ENCODE measurements around the gene UBTD2.

Gene UBTD2

DNA sequence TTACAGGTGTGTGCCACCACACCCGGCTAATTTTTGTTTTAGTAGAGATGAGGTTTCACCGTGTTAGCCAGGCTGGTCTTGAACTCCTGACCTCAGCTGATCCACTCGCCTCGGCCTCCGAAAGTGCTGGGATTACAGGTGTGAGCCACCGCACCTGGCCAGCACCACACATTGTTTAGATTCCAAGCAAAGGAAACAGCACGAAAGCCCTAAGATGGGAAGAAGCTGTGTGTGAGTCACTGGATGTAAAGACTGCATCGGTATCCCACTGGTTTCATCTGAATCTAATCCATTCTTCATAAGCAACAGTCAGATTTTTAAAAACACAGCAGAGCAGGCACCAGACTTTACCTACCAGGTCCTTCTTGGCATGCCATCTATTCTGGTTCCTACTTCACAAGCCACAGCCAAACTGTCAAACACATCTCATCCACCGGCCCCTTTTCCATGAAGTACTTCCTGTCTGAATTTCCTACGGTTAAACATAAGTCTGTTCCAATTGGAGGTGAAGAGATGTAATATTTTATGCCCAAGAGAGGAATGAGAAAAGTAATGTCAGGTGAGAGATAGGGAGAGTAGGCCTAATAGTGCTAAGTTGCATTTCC is 17.4 kb downstream of the UBTD2 start:
- H2AFZ ChIP-seq (ENCODE audit: low read length), result no peak overlapping the region
- no peak overlapping the region for H3K4me3 ChIP-seq (ENCODE audit: low read length)
- H3K27ac ChIP-seq (ENCODE audit: low read length), result no peak overlapping the region
- no peak for DNase-seq
- TF ChIP-seq EZH2phosphoT487 (IDR thresholded peaks at IDR 0.05; ENCODE audit: low read length) (no peak), EZH2 (optimal IDR thresholded peaks at IDR 0.05; ENCODE audit: low read depth, low read length) (no peak)
- TF ChIP-seq, protein P1, sequence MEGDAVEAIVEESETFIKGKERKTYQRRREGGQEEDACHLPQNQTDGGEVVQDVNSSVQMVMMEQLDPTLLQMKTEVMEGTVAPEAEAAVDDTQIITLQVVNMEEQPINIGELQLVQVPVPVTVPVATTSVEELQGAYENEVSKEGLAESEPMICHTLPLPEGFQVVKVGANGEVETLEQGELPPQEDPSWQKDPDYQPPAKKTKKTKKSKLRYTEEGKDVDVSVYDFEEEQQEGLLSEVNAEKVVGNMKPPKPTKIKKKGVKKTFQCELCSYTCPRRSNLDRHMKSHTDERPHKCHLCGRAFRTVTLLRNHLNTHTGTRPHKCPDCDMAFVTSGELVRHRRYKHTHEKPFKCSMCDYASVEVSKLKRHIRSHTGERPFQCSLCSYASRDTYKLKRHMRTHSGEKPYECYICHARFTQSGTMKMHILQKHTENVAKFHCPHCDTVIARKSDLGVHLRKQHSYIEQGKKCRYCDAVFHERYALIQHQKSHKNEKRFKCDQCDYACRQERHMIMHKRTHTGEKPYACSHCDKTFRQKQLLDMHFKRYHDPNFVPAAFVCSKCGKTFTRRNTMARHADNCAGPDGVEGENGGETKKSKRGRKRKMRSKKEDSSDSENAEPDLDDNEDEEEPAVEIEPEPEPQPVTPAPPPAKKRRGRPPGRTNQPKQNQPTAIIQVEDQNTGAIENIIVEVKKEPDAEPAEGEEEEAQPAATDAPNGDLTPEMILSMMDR (IDR thresholded peaks at IDR 0.05; ENCODE audit: low read length), result no peak
- no peaks in the 10 kb centered on the region for H3K36me3 ChIP-seq (replicated peaks; ENCODE audit: insufficient read depth, low read length)
- H3K79me2 ChIP-seq (ENCODE audit: low read length), result no peaks in the 10 kb centered on the region
- no peaks in the 10 kb centered on the region for H3K9me3 ChIP-seq (replicated peaks; ENCODE audit: insufficient read depth, low read length)
- no peaks in the 10 kb centered on the region for H4K20me1 ChIP-seq (ENCODE audit: insufficient read depth, low read length)
- no peaks in the 10 kb centered on the region for H3K27me3 ChIP-seq (replicated peaks; ENCODE audit: insufficient read depth, low read length)
- H3F3A ChIP-seq (ENCODE audit: insufficient read depth, low read length), result no peaks in the 10 kb centered on the region
- no peaks in the 10 kb centered on the region for H3K4me1 ChIP-seq (ENCODE audit: low read length)
- no peak overlapping the region for H3K9ac ChIP-seq (ENCODE audit: low read length)
- H3K4me2 ChIP-seq (ENCODE audit: low read depth, low read length), result no peak overlapping the region
- no peaks in the 10 kb centered on the region for H3K9me2 ChIP-seq (replicated peaks; ENCODE audit: insufficient read depth, low read length)

DNA sequence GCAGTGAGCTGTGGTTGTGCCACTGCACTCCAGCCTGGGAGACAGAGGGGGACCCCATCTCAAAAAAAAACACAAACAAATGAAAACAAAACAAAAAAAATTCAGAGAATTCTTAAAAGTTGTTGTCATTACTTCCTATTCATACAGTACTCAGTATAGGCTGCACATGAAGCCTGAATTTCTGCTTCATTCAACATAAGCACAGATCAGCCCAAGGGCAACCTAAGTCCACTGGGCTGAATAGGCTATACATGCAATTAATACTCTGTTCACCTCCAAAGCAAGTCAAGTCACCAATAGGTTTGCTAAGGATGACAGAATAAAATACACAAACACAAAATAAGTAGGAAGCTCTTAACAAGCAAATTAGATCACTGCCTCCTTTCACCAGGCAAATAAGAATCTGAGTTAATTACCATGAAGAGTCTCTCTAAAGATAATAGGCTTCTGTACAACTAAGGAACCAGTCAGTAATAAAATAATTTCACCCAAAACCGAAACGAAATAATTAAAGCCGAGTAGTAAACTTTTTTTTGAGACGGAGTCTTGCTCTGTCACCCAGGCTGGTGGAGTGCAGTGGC is 18.7 kb downstream of the UBTD2 start:
- H3F3A ChIP-seq (ENCODE audit: insufficient read depth, low read length), result no peaks in the 10 kb centered on the region

DNA sequence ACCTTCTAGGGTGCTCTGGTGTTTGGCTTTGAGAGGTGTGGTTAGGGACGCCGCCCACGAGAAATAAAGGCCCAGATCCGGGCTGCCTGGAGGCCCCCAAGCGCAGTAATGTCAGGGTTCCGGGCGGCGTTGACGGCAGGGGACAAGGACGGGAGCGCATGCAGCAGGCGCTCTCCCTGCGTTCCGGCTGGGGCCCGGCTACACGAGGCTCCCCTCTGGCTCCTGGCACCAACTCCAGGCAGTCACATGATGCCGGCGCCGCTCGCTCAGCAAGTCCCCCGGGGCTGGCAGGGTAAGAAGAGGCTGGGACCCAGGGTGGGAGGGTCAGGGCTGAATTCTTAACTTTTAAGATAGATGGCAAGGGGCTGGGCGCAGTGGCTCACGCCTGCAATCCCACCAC is 28.1 kb downstream of the UBTD2 start:
- Histone ChIP-seq H3K9me2 (replicated peaks; ENCODE audit: insufficient read depth, low read length) (no peaks in the 10 kb centered on the region), H3K27ac (ENCODE audit: low read length) (no peak overlapping the region), H3K36me3 (replicated peaks; ENCODE audit: insufficient read depth, low read length) (peaks cover 3% of the 10 kb centered on the region; the same call in 1 of the 2 replicates), H2AFZ (ENCODE audit: low read length) (no peak overlapping the region), H3K79me2 (ENCODE audit: low read length) (no peaks in the 10 kb centered on the region), H3K9ac (ENCODE audit: low read length) (no peak overlapping the region), H4K20me1 (ENCODE audit: insufficient read depth, low read length) (no peaks in the 10 kb centered on the region), H3K27me3 (replicated peaks; ENCODE audit: insufficient read depth, low read length) (no peaks in the 10 kb centered on the region), H3F3A (ENCODE audit: insufficient read depth, low read length) (no peaks in the 10 kb centered on the region), H3K4me1 (ENCODE audit: low read length) (no peaks in the 10 kb centered on the region), H3K4me2 (ENCODE audit: low read depth, low read length) (no peak overlapping the region), H3K9me3 (replicated peaks; ENCODE audit: insufficient read depth, low read length) (no peaks in the 10 kb centered on the region), H3K4me3 (ENCODE audit: low read length) (no peak overlapping the region)
- TF ChIP-seq EZH2 (optimal IDR thresholded peaks at IDR 0.05; ENCODE audit: low read depth, low read length), result no peak
- TF ChIP-seq EZH2phosphoT487 (IDR thresholded peaks at IDR 0.05; ENCODE audit: low read length), result no peak
- TF ChIP-seq, protein P1 (IDR thresholded peaks at IDR 0.05; ENCODE audit: low read length), result no peak
- DNase-seq, result no peak

More for the DNA sequence above, 18.7 kb downstream of the UBTD2 start:
- Histone ChIP-seq H3K9ac (ENCODE audit: low read length) (no peak overlapping the region), H2AFZ (ENCODE audit: low read length) (no peak overlapping the region), H3K27ac (ENCODE audit: low read length) (no peak overlapping the region), H3K79me2 (ENCODE audit: low read length) (no peaks in the 10 kb centered on the region), H3K9me2 (replicated peaks; ENCODE audit: insufficient read depth, low read length) (no peaks in the 10 kb centered on the region), H3K4me3 (ENCODE audit: low read length) (no peak overlapping the region), H4K20me1 (ENCODE audit: insufficient read depth, low read length) (no peaks in the 10 kb centered on the region), H3K9me3 (replicated peaks; ENCODE audit: insufficient read depth, low read length) (no peaks in the 10 kb centered on the region), H3K4me2 (ENCODE audit: low read depth, low read length) (no peak overlapping the region), H3K36me3 (replicated peaks; ENCODE audit: insufficient read depth, low read length) (no peaks in the 10 kb centered on the region), H3K4me1 (ENCODE audit: low read length) (no peaks in the 10 kb centered on the region), H3K27me3 (replicated peaks; ENCODE audit: insufficient read depth, low read length) (no peaks in the 10 kb centered on the region)
- DNase-seq, result no peak
- TF ChIP-seq EZH2 (optimal IDR thresholded peaks at IDR 0.05; ENCODE audit: low read depth, low read length), result no peak
- TF ChIP-seq, protein P1 (IDR thresholded peaks at IDR 0.05; ENCODE audit: low read length), result no peak
- TF ChIP-seq EZH2phosphoT487 (IDR thresholded peaks at IDR 0.05; ENCODE audit: low read length), result no peak

All from MM.1S (cell line).